Esophagus mucosa (tissue), 1 donor: ENCODE measurements around the gene SPEG. TPM values are rescaled to one million over a fixed set of nuclear protein-coding genes. Genes with fewer than 3 reads are reported as not detected.

ENCODE experiments used
- ATAC-seq: fragments of 200-7000 bp; cut with Tn5 transposase; one replicate; pipeline ENCODE4 v1.9.1; 2020
- total RNA-seq: library from RNA; stranded (reverse); gene quantifications from one replicate; pipeline ENCODE4 v1.2.4, GENCODE V29; 2023
- donor health status: DM: yes; HTN: yes; CAD: no.

SPEG gene
- total RNA-seq, 1 donor from 2014 or later = 3.8 TPM

DNA sequence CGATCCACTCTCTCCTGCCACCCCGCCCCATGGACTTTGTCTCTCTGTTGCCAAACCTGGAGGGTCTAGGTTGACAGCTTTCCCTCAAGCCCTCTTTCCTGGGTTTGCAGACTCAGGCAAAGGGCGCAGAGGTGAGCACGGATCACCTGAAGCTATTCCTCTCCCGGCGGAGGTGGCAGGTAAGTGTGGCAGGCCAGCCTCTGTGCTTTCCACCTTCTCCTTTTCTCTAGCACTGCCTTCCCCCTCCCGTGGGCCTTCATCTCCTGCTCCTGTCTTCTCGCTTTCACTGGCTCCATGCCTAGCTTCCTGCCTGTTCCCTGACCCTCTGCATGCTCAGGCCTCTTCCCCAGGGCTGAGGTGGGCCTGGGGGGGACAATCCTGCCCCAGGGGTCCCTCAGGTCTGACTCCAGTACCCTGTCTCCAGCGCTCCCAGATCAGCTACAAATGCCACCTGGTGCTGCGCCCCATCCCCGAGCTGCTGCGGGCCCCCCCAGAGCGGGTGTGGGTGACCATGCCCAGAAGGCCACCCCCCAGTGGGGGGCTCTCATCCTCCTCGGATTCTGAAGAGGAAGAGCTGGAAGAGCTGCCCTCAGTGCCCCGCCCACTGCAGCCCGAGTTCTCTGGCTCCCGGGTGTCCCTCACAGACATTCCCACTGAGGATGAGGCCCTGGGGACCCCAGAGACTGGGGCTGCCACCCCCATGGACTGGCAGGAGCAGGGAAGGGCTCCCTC lies 48.2 kb downstream of the SPEG start:
- ATAC-seq = no peak

DNA sequence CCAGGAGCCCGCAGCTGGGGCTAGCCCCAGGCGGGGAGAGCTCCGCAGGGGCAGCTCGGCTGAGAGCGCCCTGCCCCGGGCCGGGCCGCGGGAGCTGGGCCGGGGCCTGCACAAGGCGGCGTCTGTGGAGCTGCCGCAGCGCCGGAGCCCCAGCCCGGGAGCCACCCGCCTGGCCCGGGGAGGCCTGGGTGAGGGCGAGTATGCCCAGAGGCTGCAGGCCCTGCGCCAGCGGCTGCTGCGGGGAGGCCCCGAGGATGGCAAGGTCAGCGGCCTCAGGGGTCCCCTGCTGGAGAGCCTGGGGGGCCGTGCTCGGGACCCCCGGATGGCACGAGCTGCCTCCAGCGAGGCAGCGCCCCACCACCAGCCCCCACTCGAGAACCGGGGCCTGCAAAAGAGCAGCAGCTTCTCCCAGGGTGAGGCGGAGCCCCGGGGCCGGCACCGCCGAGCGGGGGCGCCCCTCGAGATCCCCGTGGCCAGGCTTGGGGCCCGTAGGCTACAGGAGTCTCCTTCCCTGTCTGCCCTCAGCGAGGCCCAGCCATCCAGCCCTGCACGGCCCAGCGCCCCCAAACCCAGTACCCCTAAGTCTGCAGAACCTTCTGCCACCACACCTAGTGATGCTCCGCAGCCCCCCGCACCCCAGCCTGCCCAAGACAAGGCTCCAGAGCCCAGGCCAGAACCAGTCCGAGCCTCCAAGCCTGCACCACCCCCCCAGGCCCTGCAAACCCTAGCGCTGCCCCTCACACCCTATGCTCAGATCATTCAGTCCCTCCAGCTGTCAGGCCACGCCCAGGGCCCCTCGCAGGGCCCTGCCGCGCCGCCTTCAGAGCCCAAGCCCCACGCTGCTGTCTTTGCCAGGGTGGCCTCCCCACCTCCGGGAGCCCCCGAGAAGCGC lies 49.1 kb downstream of the SPEG start:
- ATAC-seq = no peak

DNA sequence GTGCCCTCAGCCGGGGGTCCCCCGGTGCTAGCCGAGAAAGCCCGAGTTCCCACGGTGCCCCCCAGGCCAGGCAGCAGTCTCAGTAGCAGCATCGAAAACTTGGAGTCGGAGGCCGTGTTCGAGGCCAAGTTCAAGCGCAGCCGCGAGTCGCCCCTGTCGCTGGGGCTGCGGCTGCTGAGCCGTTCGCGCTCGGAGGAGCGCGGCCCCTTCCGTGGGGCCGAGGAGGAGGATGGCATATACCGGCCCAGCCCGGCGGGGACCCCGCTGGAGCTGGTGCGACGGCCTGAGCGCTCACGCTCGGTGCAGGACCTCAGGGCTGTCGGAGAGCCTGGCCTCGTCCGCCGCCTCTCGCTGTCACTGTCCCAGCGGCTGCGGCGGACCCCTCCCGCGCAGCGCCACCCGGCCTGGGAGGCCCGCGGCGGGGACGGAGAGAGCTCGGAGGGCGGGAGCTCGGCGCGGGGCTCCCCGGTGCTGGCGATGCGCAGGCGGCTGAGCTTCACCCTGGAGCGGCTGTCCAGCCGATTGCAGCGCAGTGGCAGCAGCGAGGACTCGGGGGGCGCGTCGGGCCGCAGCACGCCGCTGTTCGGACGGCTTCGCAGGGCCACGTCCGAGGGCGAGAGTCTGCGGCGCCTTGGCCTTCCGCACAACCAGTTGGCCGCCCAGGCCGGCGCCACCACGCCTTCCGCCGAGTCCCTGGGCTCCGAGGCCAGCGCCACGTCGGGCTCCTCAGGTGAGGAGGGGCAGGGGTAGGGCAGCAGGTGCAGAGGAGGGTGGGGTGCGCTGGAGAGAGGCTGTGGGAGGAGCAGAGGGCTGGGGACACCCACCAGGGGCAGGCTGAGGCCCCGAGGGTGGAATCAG lies 49.9 kb downstream of the SPEG start:
- ATAC-seq = no peak

- no peak for ATAC-seq
These were observed 50.5 kb downstream of the SPEG start for GRCh38 chr2:219485201-219485580.

DNA sequence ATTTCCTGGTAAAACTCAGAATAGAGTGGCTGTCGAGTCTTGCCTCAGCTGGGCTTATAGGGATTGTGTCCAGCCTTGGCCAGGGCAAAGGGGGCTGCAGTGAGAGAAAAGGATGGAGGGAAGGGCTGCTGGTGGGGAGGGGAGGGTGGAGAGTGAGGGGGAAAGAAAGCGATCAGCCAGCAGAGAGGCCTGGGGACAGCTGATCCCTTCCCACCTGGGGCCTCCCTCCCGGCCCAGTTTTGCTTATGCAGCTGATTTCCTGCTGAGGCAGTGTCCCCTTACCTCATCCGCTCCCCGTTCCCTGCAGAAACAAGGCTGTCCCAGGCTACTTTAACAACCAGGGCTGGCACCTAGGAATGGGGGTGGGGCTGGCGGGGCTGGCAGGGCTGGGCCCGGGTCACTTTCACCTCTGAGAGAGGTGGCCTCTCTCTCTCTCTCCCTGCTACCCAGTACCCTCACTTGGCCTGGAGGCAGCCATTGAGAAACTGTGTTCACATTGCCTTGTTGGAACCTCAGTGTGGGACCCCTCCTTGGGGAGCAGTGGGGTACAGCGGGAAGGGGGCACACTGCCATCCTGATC lies 51.8 kb downstream of the SPEG start:
- ATAC-seq = no peak

DNA sequence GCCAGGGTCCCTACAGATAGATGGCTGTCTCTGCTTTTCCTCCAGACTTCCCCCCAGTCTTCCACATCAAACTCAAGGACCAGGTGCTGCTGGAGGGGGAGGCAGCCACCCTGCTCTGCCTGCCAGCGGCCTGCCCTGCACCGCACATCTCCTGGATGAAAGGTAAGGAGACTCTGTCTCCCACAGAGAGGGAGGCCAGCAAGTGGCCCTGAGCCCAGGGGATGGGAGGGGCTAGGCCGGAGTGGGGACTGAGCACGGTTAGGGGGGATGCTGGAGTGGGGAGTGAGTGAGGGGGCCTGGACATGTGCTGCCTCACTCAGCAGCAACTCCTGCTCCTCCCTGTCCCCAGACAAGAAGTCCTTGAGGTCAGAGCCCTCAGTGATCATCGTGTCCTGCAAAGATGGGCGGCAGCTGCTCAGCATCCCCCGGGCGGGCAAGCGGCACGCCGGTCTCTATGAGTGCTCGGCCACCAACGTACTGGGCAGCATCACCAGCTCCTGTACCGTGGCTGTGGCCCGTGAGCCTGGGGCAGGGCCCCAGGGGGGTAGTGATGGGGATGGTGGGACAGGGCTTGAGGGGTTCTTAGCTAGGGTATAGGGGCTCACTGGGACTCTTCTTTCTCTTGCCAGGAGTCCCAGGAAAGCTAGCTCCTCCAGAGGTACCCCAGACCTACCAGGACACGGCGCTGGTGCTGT lies 53.7 kb downstream of the SPEG start:
- no peak for ATAC-seq

GRCh38 chr2:219488844-219489194 lies 54.2 kb downstream of the SPEG start:
- no peak for ATAC-seq

GRCh38 chr2:219489315-219489714 lies 54.7 kb downstream of the SPEG start:
- ATAC-seq = no peak

DNA sequence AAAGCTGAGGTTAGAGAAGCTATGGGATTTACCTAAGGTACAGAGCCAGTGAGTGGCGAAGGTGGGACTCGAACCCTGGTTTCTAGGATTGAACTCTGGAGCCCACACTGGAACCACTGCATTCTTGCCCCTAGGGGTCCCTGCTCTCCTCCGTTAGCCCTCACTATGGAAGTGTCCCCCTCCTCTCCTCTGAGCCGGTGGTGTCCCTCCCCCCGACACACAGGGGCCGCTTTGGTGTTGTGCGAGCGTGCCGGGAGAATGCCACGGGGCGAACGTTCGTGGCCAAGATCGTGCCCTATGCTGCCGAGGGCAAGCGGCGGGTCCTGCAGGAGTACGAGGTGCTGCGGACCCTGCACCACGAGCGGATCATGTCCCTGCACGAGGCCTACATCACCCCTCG lies 55.5 kb downstream of the SPEG start:
- no peak for ATAC-seq

- no peak for ATAC-seq
These were observed 56.0 kb downstream of the SPEG start for GRCh38 chr2:219490600-219491130.

DNA sequence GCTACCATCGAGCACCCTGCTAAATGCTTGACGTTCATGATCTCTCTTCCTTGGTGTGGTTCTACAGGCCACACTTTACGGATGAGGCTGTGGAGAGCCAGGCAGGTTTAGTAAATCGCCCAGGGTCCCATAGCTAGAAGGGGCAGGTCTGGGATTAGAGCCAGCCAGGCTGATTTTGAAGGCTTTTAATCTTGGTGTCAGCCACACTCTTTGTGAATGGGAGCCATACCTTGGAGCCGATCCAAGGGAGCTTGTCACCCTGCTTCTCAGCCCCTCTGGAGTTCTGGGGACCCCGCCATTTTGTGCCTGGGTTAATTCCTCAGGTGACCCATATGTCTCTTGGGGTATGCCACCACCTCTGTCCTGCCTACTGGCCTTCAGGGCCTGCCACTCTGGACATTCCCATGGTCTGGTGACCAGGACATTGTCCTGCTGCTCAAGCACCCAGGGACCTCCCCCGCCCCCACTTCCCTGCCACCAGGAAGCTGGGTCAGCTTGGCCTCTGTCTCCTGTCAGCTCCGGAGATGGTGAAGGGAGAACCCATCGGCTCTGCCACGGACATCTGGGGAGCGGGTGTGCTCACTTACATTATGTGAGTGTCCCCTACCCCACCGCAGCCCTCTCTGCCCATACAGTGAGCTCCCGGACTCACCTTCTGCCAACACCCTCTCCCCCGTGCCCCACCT lies 56.8 kb downstream of the SPEG start:
- no peak for ATAC-seq

DNA sequence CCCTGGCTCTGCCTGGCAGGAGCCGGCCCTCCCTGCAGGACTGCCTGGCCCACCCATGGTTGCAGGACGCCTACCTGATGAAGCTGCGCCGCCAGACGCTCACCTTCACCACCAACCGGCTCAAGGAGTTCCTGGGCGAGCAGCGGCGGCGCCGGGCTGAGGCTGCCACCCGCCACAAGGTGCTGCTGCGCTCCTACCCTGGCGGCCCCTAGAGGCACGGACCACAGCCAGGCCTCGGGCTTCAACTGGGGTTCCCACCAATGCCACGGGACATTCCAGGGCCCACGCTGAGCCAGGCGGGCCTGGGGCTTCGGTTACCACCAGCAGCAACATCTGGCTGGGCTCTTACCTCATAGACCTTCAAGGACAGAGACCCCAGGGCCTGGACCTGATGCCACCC lies 57.9 kb downstream of the SPEG start:
- no peak for ATAC-seq

GRCh38 chr2:219493086-219493485 lies 58.4 kb downstream of the SPEG start:
- no peak for ATAC-seq

- ATAC-seq = no peak
These were observed 60.4 kb downstream of the SPEG start for GRCh38 chr2:219494952-219495530.

DNA sequence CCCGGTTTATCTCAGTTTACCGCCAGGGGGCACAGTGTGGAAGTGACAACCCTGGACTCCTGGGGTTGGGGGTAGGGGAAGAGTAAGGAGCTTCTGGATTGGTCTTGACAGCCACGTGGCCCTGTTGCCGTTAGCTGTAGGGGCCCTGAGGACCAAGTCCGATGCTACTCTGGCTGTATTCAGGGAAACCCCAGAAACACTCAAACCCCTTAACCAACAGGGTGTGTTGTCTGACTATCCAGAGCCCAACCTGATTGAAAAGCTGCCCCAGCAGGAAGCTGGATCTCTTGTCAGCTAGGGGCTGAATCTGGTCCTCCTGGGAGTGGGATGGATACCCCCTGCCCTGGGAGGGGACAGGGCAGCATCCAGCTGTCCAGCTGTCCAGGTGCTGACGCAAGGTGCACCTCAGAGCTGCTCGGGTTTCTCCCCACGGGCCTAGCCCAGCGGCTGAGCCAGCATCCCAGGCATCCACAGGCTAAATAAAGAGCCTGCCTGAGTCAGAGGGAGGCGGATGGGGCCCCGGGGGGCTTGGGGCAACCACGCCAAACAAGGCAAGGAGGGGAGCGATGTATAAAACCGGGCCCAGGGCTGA lies 61.0 kb downstream of the SPEG start:
- no peak for ATAC-seq

DNA sequence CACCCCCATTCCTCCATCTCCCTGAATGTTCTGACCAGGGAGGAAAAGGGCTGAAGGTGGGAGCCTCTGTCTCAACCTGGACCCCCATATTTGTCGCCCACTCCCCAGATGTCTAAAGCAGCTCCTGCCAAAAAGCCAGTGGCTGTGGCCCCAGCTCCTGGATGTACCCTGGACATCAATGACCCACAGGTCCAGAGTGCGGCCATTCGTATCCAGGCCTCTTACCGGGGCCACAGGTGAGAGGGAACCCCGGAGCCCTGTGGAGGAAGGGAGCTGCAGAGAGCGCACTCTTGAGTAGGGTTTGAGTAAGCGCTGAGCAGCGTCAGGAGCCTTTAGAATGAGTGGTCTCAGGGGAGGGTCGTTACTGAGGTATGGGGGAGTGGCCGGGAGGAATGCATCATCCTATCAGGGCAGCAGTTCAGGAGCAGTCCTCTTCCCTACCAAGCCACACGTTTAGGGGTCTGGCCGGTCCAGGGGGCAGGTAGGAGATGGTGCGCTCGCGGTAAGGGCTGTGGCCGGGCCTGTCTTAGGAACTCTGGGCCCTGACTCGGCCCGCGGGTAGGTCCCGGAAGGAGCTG lies 61.7 kb downstream of the SPEG start:
- ATAC-seq = no peak

GRCh38 chr2:219496825-219497494 lies 62.3 kb downstream of the SPEG start:
- ATAC-seq = no peak

DNA sequence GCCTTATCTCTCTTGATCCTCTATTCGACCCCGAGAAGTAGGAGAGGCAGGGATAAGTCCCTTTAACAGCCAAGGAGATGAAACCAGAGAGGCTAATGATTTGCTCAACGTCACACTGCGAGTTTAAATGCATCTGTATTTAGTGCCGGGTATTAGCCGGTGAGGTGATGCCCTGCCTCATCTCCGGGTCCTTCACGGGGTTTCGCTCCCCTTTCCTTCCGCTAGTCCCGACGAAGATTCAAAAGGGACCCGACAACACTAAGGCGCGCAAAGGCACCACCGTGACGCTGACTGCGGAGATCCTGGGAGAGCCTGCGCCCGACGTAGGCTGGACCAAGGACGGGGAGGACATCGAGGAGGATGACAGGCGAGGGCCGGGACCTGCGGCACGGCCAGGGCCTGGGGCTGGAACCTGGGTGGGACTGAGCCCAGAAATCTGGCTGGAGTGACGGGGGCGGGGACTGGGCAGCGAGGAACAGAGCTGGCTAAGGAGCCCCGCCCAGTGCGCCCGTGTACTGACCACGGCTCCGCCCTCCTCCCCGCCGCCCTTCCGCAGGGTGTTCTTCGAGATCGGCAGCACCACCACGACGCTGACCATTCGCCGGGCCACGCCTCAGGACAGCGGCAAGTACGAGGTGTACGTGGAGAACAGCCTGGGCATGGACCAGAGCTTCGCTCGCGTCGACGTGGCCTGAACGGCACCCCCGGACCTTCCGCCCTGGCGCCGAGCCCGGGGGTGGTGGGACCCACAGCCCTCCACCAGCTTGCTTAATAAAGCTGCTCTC lies 63.0 kb downstream of the SPEG start:
- peak; percentile 58 for ATAC-seq
